Measurements from ENCODE around the gene AGBL1. TPM values are rescaled to one million over a fixed set of nuclear protein-coding genes. Genes with fewer than 3 reads are reported as not detected.

Gene AGBL1
- total RNA-seq, 1 donor from 2014 or later, result not detected

GRCh38 chr15:86259589-86259988 lies 179.9 kb downstream of the AGBL1 start:
- Histone ChIP-seq H3K27ac (replicated peaks) (no peak overlapping the region), H3K36me3 (no peaks in the 10 kb centered on the region), H3K4me3 (no peak overlapping the region), H3K9me3 (replicated peaks) (no peaks in the 10 kb centered on the region), H3K27me3 (ENCODE audit: low read depth) (peaks cover 51% of the 10 kb centered on the region), H3K4me1 (no peaks in the 10 kb centered on the region)
- no peak for DNase-seq
- TF ChIP-seq CTCF (IDR thresholded peaks at IDR 0.05; ENCODE audit: borderline replicate concordance), result no peak
- intact Hi-C loops (cut with micrococcal nuclease), result no loop called here

DNA sequence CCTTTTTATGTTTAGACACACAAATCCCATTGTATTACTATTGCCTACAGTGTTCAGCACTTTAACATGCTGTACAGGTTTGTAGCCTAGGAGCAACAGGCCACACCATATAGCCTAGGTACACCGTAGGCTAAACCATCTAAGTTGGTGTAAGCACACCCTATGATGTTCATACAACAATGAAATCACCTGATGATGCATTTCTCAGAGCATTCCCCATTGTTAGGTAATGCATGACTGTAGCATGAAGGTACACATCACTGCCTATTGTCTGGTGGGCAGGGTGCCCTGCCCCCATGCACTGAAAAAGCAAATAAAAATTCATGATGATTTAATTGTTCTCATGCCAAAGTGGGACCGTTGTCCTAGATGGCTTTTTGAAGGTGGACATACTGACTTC lies 183.6 kb downstream of the AGBL1 start:
- no peaks in the 10 kb centered on the region for H3K9me3 ChIP-seq (replicated peaks)
- no peak overlapping the region for H3K27ac ChIP-seq (replicated peaks)
- H3K27me3 ChIP-seq (ENCODE audit: low read depth), result peaks cover 59% of the 10 kb centered on the region
- H3K4me3 ChIP-seq, result no peak overlapping the region
- intact Hi-C loops (cut with micrococcal nuclease), result no loop called here
- DNase-seq, result no peak
- TF ChIP-seq CTCF (IDR thresholded peaks at IDR 0.05; ENCODE audit: borderline replicate concordance), result no peak
- H3K36me3 ChIP-seq, result no peaks in the 10 kb centered on the region
- no peaks in the 10 kb centered on the region for H3K4me1 ChIP-seq

DNA sequence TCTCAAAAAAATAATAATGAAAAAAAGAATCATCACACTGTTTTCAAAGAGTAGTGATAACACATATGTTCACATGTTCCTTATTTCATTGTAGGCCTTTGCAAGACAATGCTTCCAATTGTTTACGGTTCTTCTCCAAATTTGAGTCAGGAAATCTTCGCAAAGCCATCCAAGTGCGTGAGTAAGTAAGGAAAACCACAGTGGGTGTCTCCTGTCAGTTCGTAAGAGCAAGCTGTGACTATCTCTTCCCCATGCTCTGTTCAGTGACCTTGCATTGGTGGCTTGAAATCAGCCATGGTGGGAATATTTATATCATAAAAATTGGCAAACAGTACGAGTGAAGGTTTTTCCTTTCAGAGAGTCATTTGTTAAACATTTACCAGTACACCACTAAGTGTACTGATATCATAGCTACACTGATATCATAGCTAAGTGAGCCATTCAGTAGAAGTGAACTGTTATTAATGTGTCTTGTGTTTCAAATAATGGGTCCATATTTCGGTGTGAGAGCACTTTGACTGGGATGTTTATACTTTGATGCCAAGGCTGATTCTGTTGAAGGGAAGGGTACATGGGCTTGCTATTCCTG lies 187.3 kb downstream of the AGBL1 start:
- H3K36me3 ChIP-seq, result no peaks in the 10 kb centered on the region
- H3K9me3 ChIP-seq (replicated peaks), result no peaks in the 10 kb centered on the region
- no peak overlapping the region for H3K27ac ChIP-seq (replicated peaks)
- TF ChIP-seq CTCF (IDR thresholded peaks at IDR 0.05; ENCODE audit: borderline replicate concordance), result no peak
- intact Hi-C loops (cut with micrococcal nuclease), result no loop called here
- no peak overlapping the region for H3K4me3 ChIP-seq
- no peaks in the 10 kb centered on the region for H3K4me1 ChIP-seq
- H3K27me3 ChIP-seq (ENCODE audit: low read depth), result peaks cover 44% of the 10 kb centered on the region
- no peak for DNase-seq

GRCh38 chr15:86267892-86268291 lies 188.2 kb downstream of the AGBL1 start:
- intact Hi-C loops (cut with micrococcal nuclease), result no loop called here
- Histone ChIP-seq H3K9me3 (replicated peaks) (no peaks in the 10 kb centered on the region), H3K27me3 (ENCODE audit: low read depth) (peaks cover 44% of the 10 kb centered on the region), H3K4me3 (no peak overlapping the region), H3K36me3 (no peaks in the 10 kb centered on the region), H3K4me1 (no peaks in the 10 kb centered on the region), H3K27ac (replicated peaks) (no peak overlapping the region)
- no peak for DNase-seq
- TF ChIP-seq CTCF (IDR thresholded peaks at IDR 0.05; ENCODE audit: borderline replicate concordance), result no peak

DNA sequence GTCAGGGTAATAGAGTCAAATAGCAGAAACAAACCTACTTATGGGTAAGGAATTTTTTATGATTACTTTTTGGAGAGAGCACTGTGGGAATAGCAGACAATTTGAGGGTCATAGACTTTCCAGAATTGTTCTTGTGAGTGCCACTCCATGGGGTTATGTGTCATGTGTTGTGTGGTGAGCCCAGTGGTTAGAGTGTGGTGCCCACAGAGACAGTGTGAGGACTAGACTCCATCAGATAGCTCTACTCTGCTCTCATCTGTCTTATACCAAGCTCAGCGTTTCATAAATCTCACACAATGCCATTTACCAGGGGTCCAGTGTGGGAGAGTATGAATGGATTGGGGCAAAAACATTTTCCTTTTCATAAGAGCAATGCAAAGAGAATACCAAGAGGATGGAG lies 188.9 kb downstream of the AGBL1 start:
- Histone ChIP-seq H3K9me3 (replicated peaks) (no peaks in the 10 kb centered on the region), H3K36me3 (no peaks in the 10 kb centered on the region), H3K27ac (replicated peaks) (no peak overlapping the region), H3K4me3 (no peak overlapping the region), H3K4me1 (no peaks in the 10 kb centered on the region), H3K27me3 (ENCODE audit: low read depth) (peaks cover 40% of the 10 kb centered on the region)
- no peak for DNase-seq
- intact Hi-C loops (cut with micrococcal nuclease), result no loop called here
- TF ChIP-seq CTCF (IDR thresholded peaks at IDR 0.05; ENCODE audit: borderline replicate concordance), result no peak

Data from left ventricle myocardium inferior (tissue), 1 donor.